Testis (tissue), 3 donors: ENCODE data around the gene GPC1. TPM values are rescaled to one million over a fixed set of nuclear protein-coding genes. Genes with fewer than 3 reads are reported as not detected.

ENCODE experiments used
- DNase-seq: peaks from one replicate; pipeline ENCODE4 v3.0.0-alpha.2; 2019
- H3K27ac ChIP-seq, 2 donors: fragments of 200-600 bp; sonication (generic); one replicate each; pipeline ENCODE4 v1.5.1; 2019
- H3K27me3 ChIP-seq: fragments of 200-600 bp; sonication (generic); one replicate; pipeline ENCODE4 v1.5.1; 2019
- H3K36me3 ChIP-seq: fragments of 200-600 bp; sonication (generic); one replicate; pipeline ENCODE4 v1.5.1; 2017; ENCODE audit warnings: low read depth; ENCODE audit errors: missing control alignments
- H3K4me1 ChIP-seq: fragments of 200-600 bp; sonication (generic); one replicate; pipeline ENCODE4 v1.5.1; 2019
- H3K4me3 ChIP-seq, 2 donors: fragments of 200-600 bp; sonication (generic); one replicate each; pipeline ENCODE4 v1.5.1; 2017 to 2019
- H3K9me3 ChIP-seq: fragments of 200-600 bp; sonication (generic); one replicate; pipeline ENCODE4 v1.5.1; 2017
- CTCF ChIP-seq, 3 experiments: fragments of 450-650 bp in 2 of 3; fragments of 200-600 bp in 1 of 3; sonication (generic) in 1 of 3; IDR thresholded peaks; one replicate each; pipeline ENCODE4 v1.5.1; 2016 to 2019; ENCODE audit warnings: antibody characterized with exemption in 3 of 3, mild to moderate bottlenecking in 2 of 3, moderate library complexity in 1 of 3
- POLR2A ChIP-seq: fragments of 450-650 bp; IDR thresholded peaks from one replicate; pipeline ENCODE4 v1.6.1; 2017; ENCODE audit warnings: antibody characterized with exemption, mild to moderate bottlenecking, moderate library complexity
- WGBS, 2 donors: methylation state at CpG; one replicate each; pipeline ENCODE4 v1.1.5; 2018; 5-methylcytosine and 5-hydroxymethylcytosine counted together
- intact Hi-C: fragments of 100-400 bp; cut with DNase I; formaldehyde crosslinking; loops from one replicate; pipeline ENCODE4 v1.15.1; 2023; ENCODE audit warnings: low total_unique reads
- polyA plus RNA-seq: library from polyadenylated mRNA; stranded (reverse); fragments of 350-450 nt; fragmentation: Illumina TruSeq; extraction: RNeasy Lipid Tissue Mini Kit (QIAGEN cat#74804); gene quantifications from one replicate; pipeline ENCODE4 v1.2.3, GENCODE V29; 2014; ENCODE audit warnings: low read depth, low replicate concordance; ENCODE audit not compliant: insufficient read depth
- total RNA-seq, 2 donors: library from RNA; depleted of rRNA; stranded (reverse); fragments of >200 nt; gene quantifications; one replicate each; pipeline ENCODE4 v1.2.3, GENCODE V29; 2016

GPC1 gene
- total and polyA plus RNA-seq, 3 donors from 2014 or later: 74.2 to 479 (median 244) TPM

- H3K4me3 ChIP-seq: no peak overlapping the region
- H3K4me1 ChIP-seq: no peaks in the 10 kb centered on the region
- H3K27me3 ChIP-seq: no peaks in the 10 kb centered on the region
- H3K36me3 ChIP-seq: no peaks in the 10 kb centered on the region
- peak; percentile 0 for DNase-seq
- 70 to 87% methylated on average over 6 of the region's 6 CpGs for WGBS, 2 donors
- intact Hi-C loops: no loop called here
- H3K27ac ChIP-seq: no peak overlapping the region
- no peak for TF ChIP-seq CTCF (IDR thresholded peaks at IDR 0.05)
- TF ChIP-seq POLR2A: no peak
- H3K9me3 ChIP-seq: no peaks in the 10 kb centered on the region
Measured at GRCh38 chr2:240427729-240428128, 7.7 kb upstream of the GPC1 start.

- Histone ChIP-seq H3K9me3 (no peaks in the 10 kb centered on the region), H3K4me3 (no peak overlapping the region), H3K27me3 (no peaks in the 10 kb centered on the region), H3K27ac (no peak overlapping the region), H3K4me1 (no peaks in the 10 kb centered on the region), H3K36me3 (no peaks in the 10 kb centered on the region)
- whole genome bisulfite sequencing, 2 donors: 93 to 95% methylated on average over 5 of the region's 5 CpGs
- no peak for TF ChIP-seq CTCF (IDR thresholded peaks at IDR 0.05)
- no peak for TF ChIP-seq POLR2A
- intact Hi-C loops: no loop called here
- DNase-seq: peak; percentile 7
Measured at GRCh38 chr2:240428245-240428644, 7.2 kb upstream of the GPC1 start.

GRCh38 chr2:240429341-240429871, 6.1 kb upstream of the GPC1 start:
- H3K27ac ChIP-seq: no peak overlapping the region
- intact Hi-C loops: no loop called here
- DNase-seq: peak; percentile 6
- H3K36me3 ChIP-seq: no peaks in the 10 kb centered on the region
- no peaks in the 10 kb centered on the region for H3K27me3 ChIP-seq
- H3K4me3 ChIP-seq: no peak overlapping the region
- peaks cover 2% of the 10 kb centered on the region for H3K4me1 ChIP-seq
- H3K9me3 ChIP-seq: no peaks in the 10 kb centered on the region
- WGBS, 2 donors: 84 to 88% methylated on average over 3 to 9 of the region's 10 CpGs
- no peak for TF ChIP-seq POLR2A
- no peak for TF ChIP-seq CTCF (IDR thresholded peaks at IDR 0.05)

GRCh38 chr2:240429872-240430491, 5.5 kb upstream of the GPC1 start:
- H3K27me3 ChIP-seq: no peaks in the 10 kb centered on the region
- no peak overlapping the region for H3K27ac ChIP-seq
- H3K36me3 ChIP-seq: no peaks in the 10 kb centered on the region
- 83 to 89% methylated on average over 8 to 14 of the region's 14 CpGs for WGBS, 2 donors
- H3K9me3 ChIP-seq: no peaks in the 10 kb centered on the region
- no peak for TF ChIP-seq CTCF (IDR thresholded peaks at IDR 0.05)
- TF ChIP-seq POLR2A: no peak
- intact Hi-C loops: no loop called here
- H3K4me1 ChIP-seq: peaks cover 6% of the 10 kb centered on the region
- peak; percentile 12 for DNase-seq
- H3K4me3 ChIP-seq: no peak overlapping the region

GRCh38 chr2:240430595-240430994, 4.9 kb upstream of the GPC1 start:
- intact Hi-C loops: no loop called here
- TF ChIP-seq CTCF (IDR thresholded peaks at IDR 0.05) (no peak), POLR2A (no peak)

More at GRCh38 chr2:240430595-240430994, 4.9 kb upstream of the GPC1 start:
- Histone ChIP-seq H3K27me3 (no peaks in the 10 kb centered on the region), H3K27ac (no peak overlapping the region), H3K36me3 (no peaks in the 10 kb centered on the region), H3K9me3 (no peaks in the 10 kb centered on the region), H3K4me1 (peaks cover 6% of the 10 kb centered on the region), H3K4me3 (no peak overlapping the region)
- 80 to 89% methylated on average over 2 to 5 of the region's 5 CpGs for WGBS, 2 donors
- peak; percentile 11 for DNase-seq
